ENCODE results near the gene SEC31A.

Gene SEC31A

DNA sequence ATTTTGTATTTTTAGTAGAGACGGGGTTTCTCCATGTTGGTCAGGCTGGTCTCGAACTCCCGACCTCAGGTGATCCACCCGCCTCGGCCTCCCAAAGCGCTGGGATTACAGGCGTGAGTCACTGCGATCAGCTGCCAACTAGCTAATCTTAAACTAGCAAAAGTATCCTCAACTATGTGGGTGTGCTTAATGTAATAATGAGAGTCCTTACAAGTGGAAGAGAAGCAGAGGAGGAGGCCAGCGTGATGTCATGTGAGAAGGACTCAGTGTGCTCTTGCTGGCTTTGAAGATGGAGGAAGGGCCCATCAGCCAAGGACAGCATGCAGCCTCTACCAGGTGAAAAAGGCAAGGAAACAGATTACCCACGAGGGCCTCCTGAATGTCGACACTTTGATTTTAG, 111.9 kb downstream of the SEC31A start:
- H3K4me3 ChIP-seq (ENCODE audit: low read depth, low read length), result no peak overlapping the region
- no peak for DNase-seq (ENCODE audit: low read depth)
- TF ChIP-seq CTCF (IDR thresholded peaks at IDR 0.05; ENCODE audit: low read depth, low read length, missing control alignments), result no peak

- no peak overlapping the region for H3K4me3 ChIP-seq (ENCODE audit: low read depth, low read length)
- TF ChIP-seq CTCF (IDR thresholded peaks at IDR 0.05; ENCODE audit: low read depth, low read length, missing control alignments), result no peak
- no peak for DNase-seq (ENCODE audit: low read depth)
Measured at GRCh38 chr4:82777857-82778525, 113.0 kb downstream of the SEC31A start.

DNA sequence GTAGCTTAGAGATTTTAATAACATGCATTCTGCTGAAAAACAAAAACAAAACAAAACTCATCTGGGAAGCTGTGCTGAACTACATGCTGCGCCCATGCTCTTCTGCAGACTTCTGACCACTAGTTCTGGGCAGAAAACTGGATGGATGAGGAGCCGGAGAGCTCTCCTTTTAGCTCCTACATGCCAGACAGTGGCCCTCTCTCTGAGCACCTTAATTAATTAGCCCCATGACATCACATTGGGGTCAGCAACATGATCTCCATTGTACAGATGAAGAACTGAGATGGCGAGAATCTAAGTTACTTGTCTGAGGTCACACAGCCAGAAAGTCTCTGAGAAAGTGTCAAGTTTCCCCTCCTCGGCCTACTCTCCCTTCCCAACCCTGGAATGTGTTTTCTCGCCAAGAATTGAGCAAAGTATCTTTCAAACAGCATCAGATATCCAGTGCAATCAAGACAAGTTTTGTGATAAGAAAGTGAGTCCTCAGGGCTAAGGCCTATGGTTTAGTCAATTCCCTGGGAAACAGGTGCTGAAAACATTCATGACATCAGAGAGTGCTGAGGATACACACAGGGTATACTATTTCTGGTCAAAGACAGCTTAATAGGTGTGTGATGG, 113.9 kb downstream of the SEC31A start:
- H3K4me3 ChIP-seq (ENCODE audit: low read depth, low read length), result no peak overlapping the region
- no peak for DNase-seq (ENCODE audit: low read depth)
- TF ChIP-seq CTCF (IDR thresholded peaks at IDR 0.05; ENCODE audit: low read depth, low read length, missing control alignments), result no peak

GRCh38 chr4:82775243-82775642, 115.7 kb downstream of the SEC31A start:
- DNase-seq (ENCODE audit: low read depth), result no peak

DNA sequence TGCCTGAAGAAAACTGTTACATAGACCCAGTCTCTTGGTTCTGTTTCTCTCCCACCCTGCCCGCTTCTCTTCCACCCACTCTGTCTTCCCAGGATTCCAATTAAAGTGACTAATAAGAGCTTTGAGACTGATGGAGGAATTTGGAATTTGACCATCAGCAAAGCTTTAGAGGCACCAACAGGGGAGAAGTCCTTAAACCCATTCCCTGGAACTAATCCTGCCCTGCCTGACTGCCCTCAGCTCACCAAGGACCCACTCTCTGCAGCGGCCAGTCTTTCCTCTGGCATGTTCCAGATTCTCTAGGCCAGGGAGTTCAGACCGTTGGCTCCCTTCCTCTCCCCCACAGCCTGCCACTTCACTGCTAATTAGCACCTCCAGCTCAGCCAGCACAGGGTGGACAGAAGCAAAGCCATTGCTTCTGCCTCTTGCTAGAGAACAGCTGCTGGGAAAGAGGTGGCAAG, 116.2 kb downstream of the SEC31A start:
- no peak for DNase-seq (ENCODE audit: low read depth)
- no peak overlapping the region for H3K4me3 ChIP-seq (ENCODE audit: low read depth, low read length)
- no peak for TF ChIP-seq CTCF (IDR thresholded peaks at IDR 0.05; ENCODE audit: low read depth, low read length, missing control alignments)

More at GRCh38 chr4:82775243-82775642, 115.7 kb downstream of the SEC31A start:
- H3K4me3 ChIP-seq (ENCODE audit: low read depth, low read length), result no peak overlapping the region
- no peak for TF ChIP-seq CTCF (IDR thresholded peaks at IDR 0.05; ENCODE audit: low read depth, low read length, missing control alignments)

DNA sequence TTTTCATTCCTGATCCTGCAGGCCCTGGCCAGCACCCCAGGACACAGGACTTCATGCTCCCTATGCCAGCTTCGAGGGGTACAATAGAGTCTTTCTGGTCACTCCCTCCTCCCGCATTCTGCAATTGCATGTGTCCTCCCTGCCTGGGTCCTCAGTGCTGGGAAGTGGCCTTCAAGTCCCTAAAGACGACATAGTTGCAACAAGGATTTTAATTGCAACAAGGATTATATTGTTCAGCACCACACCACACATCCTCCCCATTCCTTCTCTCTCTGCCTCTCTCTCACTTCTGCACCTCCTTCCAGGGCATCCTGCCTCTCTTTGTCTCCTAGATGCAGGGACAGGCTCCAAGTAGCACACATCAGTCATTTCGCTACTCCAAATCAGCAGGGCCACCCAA, 117.9 kb downstream of the SEC31A start:
- DNase-seq (ENCODE audit: low read depth), result no peak
- H3K4me3 ChIP-seq (ENCODE audit: low read depth, low read length), result no peak overlapping the region
- no peak for TF ChIP-seq CTCF (IDR thresholded peaks at IDR 0.05; ENCODE audit: low read depth, low read length, missing control alignments)

GRCh38 chr4:82770607-82771006, 120.3 kb downstream of the SEC31A start:
- TF ChIP-seq CTCF (IDR thresholded peaks at IDR 0.05; ENCODE audit: low read depth, low read length, missing control alignments), result no peak
- DNase-seq (ENCODE audit: low read depth), result no peak
- H3K4me3 ChIP-seq (ENCODE audit: low read depth, low read length), result no peak overlapping the region
